K562 (cell line): ENCODE results near the gene VTN. TPM values are rescaled to one million over a fixed set of nuclear protein-coding genes. Genes with fewer than 3 reads are reported as not detected.

Experiments used
- ATAC-seq: fragments of 200-7000 bp; cut with Tn5 transposase; 3 replicates; pipeline ENCODE4 v1.9.1; 2020; ENCODE audit warnings: moderate library complexity
- BruUV-seq: library from RNA; stranded (reverse); fragments of 400-500 nt; replicated peaks from 2 replicates; lab custom pipeline; 2021; lab: Mats Ljungman, UMichigan
- CTCF ChIA-PET: fragments of 300-600 bp; formaldehyde crosslinking; extraction: SDS; loops from one replicate; lab custom pipeline; 2021; ENCODE audit warnings: low intra/inter-chr PET ratio; lab: Yijun Ruan, JAX
- POLR2A ChIA-PET: fragments of 300-600, 350-650 bp; sonication (Branson Sonifier 250); formaldehyde crosslinking; extraction: SDS; loops from one replicate; lab custom pipeline; 2021; ENCODE audit warnings: antibody characterized with exemption, inconsistent platforms; lab: Yijun Ruan, JAX
- DNase-seq, 4 experiments: peaks; one replicate each; pipeline versions ENCODE4 v3.0.0 to v3.0.0-alpha.2; 2011 to 2018; ENCODE audit warnings: low spot score in 3 of 4, mixed read lengths in 3 of 4; ENCODE audit errors: extremely low read depth in 1 of 4
- FAIRE-seq: peaks from 2 replicates; lab custom pipeline; 2011; peaks lifted over from hg19 to GRCh38; lab: Jason Lieb, UNC
- H2AFZ ChIP-seq: 2 replicates; pipeline ENCODE4 v1.6.0; 2011; ENCODE audit warnings: low read depth, low read length, control low read depth, inconsistent platforms
- H3K27ac ChIP-seq: fragments of 200-600 bp; 3 replicates; pipeline ENCODE4 v1.8.0; 2011; ENCODE audit warnings: low read depth, mild to moderate bottlenecking, control low read depth, inconsistent platforms, low read length, moderate library complexity, mixed read lengths; ENCODE audit errors: extremely low read depth
- H3K27me3 ChIP-seq, 2 experiments: fragments of 300-600 bp in 1 of 2; 2 replicates in 1 of 2; 3 replicates in 1 of 2; pipeline versions ENCODE4 v1.6.0 to v1.8.0; 2011; ENCODE audit warnings: inconsistent platforms in 2 of 2, low read length in 2 of 2, mild to moderate bottlenecking in 1 of 2, mixed read lengths in 1 of 2, moderate library complexity in 1 of 2; ENCODE audit not compliant: control insufficient read depth in 2 of 2, insufficient read depth in 2 of 2
- H3K36me3 ChIP-seq: fragments of 300-600 bp; 3 replicates; pipeline ENCODE4 v1.8.0; 2011; ENCODE audit warnings: mild to moderate bottlenecking, low read length, inconsistent platforms; ENCODE audit not compliant: control insufficient read depth, insufficient read depth
- H3K4me1 ChIP-seq, 2 experiments: fragments of 200-600 bp in 1 of 2; replicated peaks in 1 of 2; 2 replicates in 1 of 2; 3 replicates in 1 of 2; pipeline versions ENCODE4 v1.5.1 to v1.8.0; 2011; ENCODE audit warnings: inconsistent platforms in 2 of 2, low read length in 2 of 2, mild to moderate bottlenecking in 1 of 2, mixed read lengths in 1 of 2, moderate library complexity in 1 of 2; ENCODE audit not compliant: control insufficient read depth in 2 of 2, insufficient read depth in 2 of 2
- H3K4me2 ChIP-seq: 2 replicates; pipeline ENCODE4 v1.6.1; 2011; ENCODE audit warnings: low read length, control low read depth, inconsistent platforms, mixed read lengths; ENCODE audit not compliant: insufficient read depth
- H3K4me3 ChIP-seq: fragments of 200-600 bp; sonication (generic), shearing (Covaris generic); 2 replicates; pipeline ENCODE4 v1.5.1; 2016; ENCODE audit warnings: control low read depth, inconsistent platforms
- H3K79me2 ChIP-seq: fragments of 200-600 bp; 3 replicates; pipeline ENCODE4 v1.8.0; 2011; ENCODE audit warnings: low read length, inconsistent platforms; ENCODE audit not compliant: control insufficient read depth, insufficient read depth
- H3K9ac ChIP-seq, 2 experiments: 2 replicates each; pipeline versions ENCODE4 v1.6.0 to v1.6.1; 2011; ENCODE audit warnings: low read depth in 2 of 2, low read length in 2 of 2, control low read depth in 1 of 2, inconsistent platforms in 1 of 2, mild to moderate bottlenecking in 1 of 2, mixed read lengths in 1 of 2; ENCODE audit not compliant: insufficient read depth in 1 of 2
- H3K9me1 ChIP-seq: one replicate; pipeline ENCODE4 v1.6.0; 2011; ENCODE audit warnings: inconsistent platforms, mild to moderate bottlenecking, low read length, moderate library complexity; ENCODE audit not compliant: control insufficient read depth, insufficient read depth
- H3K9me3 ChIP-seq: replicated peaks from 2 replicates; pipeline ENCODE4 v1.5.1; 2011; ENCODE audit warnings: low read depth, low read length, inconsistent platforms; ENCODE audit not compliant: control insufficient read depth, insufficient read depth
- H4K20me1 ChIP-seq: replicated peaks from 2 replicates; pipeline ENCODE4 v1.6.1; 2011; ENCODE audit warnings: low read length, inconsistent platforms, mixed read lengths; ENCODE audit not compliant: control insufficient read depth, insufficient read depth
- ARID1B ChIP-seq: fragments of 450-650 bp; IDR thresholded peaks from 2 replicates; pipeline ENCODE4 v1.6.1; 2016; ENCODE audit warnings: antibody characterized with exemption, mild to moderate bottlenecking, inconsistent platforms
- BCL6 ChIP-seq: fragments of 250-450 bp; sonication (Bioruptor Pico); IDR thresholded peaks from 2 replicates; pipeline ENCODE4 v1.4.0; 2020
- CBFA2T3 ChIP-seq: fragments of 450-650 bp; IDR thresholded peaks from 2 replicates; pipeline ENCODE4 v1.6.1; 2017
- CTBP1 ChIP-seq: fragments of 450-650 bp; IDR thresholded peaks from 2 replicates; pipeline ENCODE4 v1.6.1; 2016; ENCODE audit warnings: borderline replicate concordance
- FOXA3 ChIP-seq, 2 experiments: fragments of 450-650 bp in 1 of 2; sonication (generic) in 1 of 2; formaldehyde crosslinking; IDR thresholded peaks in 1 of 2; conservative IDR thresholded peaks in 1 of 2; 2 replicates each; pipeline versions ENCODE4 v1.4.0 to v1.8.0; 2020 to 2022; ENCODE audit warnings: mild to moderate bottlenecking in 2 of 2, missing genetic modification reagents in 1 of 2
- NFATC3 ChIP-seq: fragments of 450-650 bp; IDR thresholded peaks from 2 replicates; pipeline ENCODE4 v1.6.1; 2017; ENCODE audit warnings: mild to moderate bottlenecking
- RBM17 ChIP-seq: fragments of 200-400 bp; formaldehyde crosslinking; IDR thresholded peaks from 2 replicates; pipeline ENCODE4 v1.6.1; 2017; ENCODE audit warnings: low read depth, mild to moderate bottlenecking, low read length, borderline replicate concordance
- SNIP1 ChIP-seq: fragments of 450-650 bp; IDR thresholded peaks from 2 replicates; pipeline ENCODE4 v1.7.1; 2017; ENCODE audit warnings: low read depth, mild to moderate bottlenecking
- ZNF444 ChIP-seq: fragments of 250-450 bp; sonication (Bioruptor Pico); IDR thresholded peaks from 2 replicates; pipeline ENCODE4 v1.4.0; 2020; ENCODE audit warnings: mild to moderate bottlenecking, moderate library complexity
- WGBS: fragments of 100-300 bp; shearing (Covaris generic); methylation state at CpG from one replicate; pipeline ENCODE4 v1.1.6; 2016; ENCODE audit warnings: low coverage, mixed read lengths; ENCODE audit not compliant: insufficient coverage; ENCODE audit errors: missing lambda C conversion rate; 5-methylcytosine and 5-hydroxymethylcytosine counted together
- in situ Hi-C: fragments of 300-500 bp; cut with MboI; formaldehyde crosslinking; loops from 4 replicates; pipeline ENCODE4 v1.15.0; 2018; ENCODE audit warnings: inconsistent platforms, mixed read lengths
- intact Hi-C: fragments of 100-400 bp; cut with micrococcal nuclease; formaldehyde crosslinking; loops from 2 replicates; pipeline ENCODE4 v1.14.2; 2022
- polyA plus RNA-seq, 8 experiments: library from polyadenylated mRNA; depleted of rRNA in 4 of 8; stranded (reverse) in 5 of 8; unstranded in 3 of 8; fragments of >200 nt; fragmentation: Nextera tagmentation in 2 of 8; fragmentation: Illumina TruSeq in 1 of 8; extraction: Ambion mirVana in 2 of 8; extraction: Trizol in 1 of 8; gene quantifications; 2 replicates each; pipeline versions ENCODE4 v1.2.1 to v1.2.3, GENCODE V29; 2011 to 2014; ENCODE audit warnings: inconsistent platforms in 1 of 8, missing spikeins in 1 of 8
- total RNA-seq, 7 experiments: library from RNA; depleted of rRNA in 6 of 7; stranded (reverse); fragments of >200 nt in 6 of 7; fragmentation: Illumina TruSeq in 2 of 7; extraction: Trizol in 2 of 7; gene quantifications; 2 replicates each; pipeline versions ENCODE4 v1.2.1 to v1.2.3, GENCODE V29; 2011 to 2021; ENCODE audit warnings: low replicate concordance in 1 of 7
- TF ChIP-seq, protein P1 (sequence below): fragments of 200-800 bp; sonication (Bioruptor generic); IDR thresholded peaks from 2 replicates; pipeline ENCODE4 v1.6.1; 2017; ENCODE audit warnings: missing genetic modification characterization, missing compliant biosample characterization
- TF ChIP-seq, protein P2 (sequence below): fragments of 450-650 bp; formaldehyde crosslinking; IDR thresholded peaks from 2 replicates; pipeline ENCODE4 v1.4.0; 2020; ENCODE audit warnings: mild to moderate bottlenecking, mixed read lengths
- TF ChIP-seq, protein P3 (sequence below), 3 experiments: fragments of 200-800 bp in 1 of 3; sonication (Bioruptor generic) in 1 of 3; sonication (generic) in 1 of 3; formaldehyde crosslinking in 1 of 3; IDR thresholded peaks; 2 replicates each; pipeline versions ENCODE4 v1.6.1 to v1.8.0; 2016 to 2022; ENCODE audit warnings: mild to moderate bottlenecking in 2 of 3, missing compliant biosample characterization in 2 of 3, missing genetic modification characterization in 2 of 3, missing genetic modification reagents in 1 of 3
- TF ChIP-seq, protein P4 (sequence below): sonication (generic); formaldehyde crosslinking; IDR thresholded peaks from 2 replicates; pipeline ENCODE4 v1.9.0; 2022; ENCODE audit warnings: mild to moderate bottlenecking, missing genetic modification reagents

Gene VTN
- total and polyA plus RNA-seq, 9 of the 15 experiments (the other 6 are each of a cell fraction or from before 2014, with no cell fraction given): 0.13 to 1.0 (median 0.29) TPM; not detected in 1

DNA sequence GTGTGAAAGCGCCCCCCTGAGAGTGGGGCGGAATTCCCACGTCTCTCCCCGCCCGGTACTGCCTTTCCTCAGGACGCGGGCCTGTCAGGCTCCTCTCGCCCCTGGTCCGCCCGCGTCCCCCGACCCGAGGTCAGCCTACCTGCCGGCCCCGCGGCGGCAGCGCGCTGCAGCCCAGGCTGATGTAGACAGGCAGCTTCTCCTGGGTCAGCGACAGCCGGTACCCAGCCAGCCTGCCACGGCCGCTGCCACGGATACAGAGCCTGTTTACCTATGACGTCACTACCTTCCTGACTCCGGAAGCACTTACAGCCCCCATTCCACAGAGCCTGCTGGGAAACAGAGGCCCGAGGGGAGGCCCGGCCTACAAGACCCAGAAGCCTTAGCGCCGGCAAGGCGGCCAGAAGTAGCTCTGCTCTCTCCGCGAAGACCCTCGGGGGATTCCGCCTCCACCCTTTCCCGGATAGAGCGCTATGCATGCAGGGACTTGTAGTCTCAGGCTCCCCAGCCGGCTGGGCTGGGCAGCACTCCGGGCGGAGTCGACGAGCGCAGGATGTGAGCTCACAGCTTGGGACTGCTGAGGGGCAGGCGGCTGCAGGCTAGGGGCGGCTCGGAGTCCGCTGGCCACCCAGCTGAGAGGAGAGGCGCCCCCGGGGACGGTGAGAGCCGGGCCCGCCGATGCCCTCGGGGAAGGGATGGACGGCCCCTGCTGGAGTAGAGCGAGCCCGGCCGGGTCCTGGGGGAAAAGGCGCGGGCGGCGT, 34.7 kb downstream of the VTN start, which contains the start of the genes IFT20 and TNFAIP1 (continued):
- no peak for TF ChIP-seq RBM17
- TF ChIP-seq, protein P1, sequence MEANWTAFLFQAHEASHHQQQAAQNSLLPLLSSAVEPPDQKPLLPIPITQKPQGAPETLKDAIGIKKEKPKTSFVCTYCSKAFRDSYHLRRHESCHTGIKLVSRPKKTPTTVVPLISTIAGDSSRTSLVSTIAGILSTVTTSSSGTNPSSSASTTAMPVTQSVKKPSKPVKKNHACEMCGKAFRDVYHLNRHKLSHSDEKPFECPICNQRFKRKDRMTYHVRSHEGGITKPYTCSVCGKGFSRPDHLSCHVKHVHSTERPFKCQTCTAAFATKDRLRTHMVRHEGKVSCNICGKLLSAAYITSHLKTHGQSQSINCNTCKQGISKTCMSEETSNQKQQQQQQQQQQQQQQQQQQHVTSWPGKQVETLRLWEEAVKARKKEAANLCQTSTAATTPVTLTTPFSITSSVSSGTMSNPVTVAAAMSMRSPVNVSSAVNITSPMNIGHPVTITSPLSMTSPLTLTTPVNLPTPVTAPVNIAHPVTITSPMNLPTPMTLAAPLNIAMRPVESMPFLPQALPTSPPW (CRISPR knock-in tag): peak; percentile 90

DNA sequence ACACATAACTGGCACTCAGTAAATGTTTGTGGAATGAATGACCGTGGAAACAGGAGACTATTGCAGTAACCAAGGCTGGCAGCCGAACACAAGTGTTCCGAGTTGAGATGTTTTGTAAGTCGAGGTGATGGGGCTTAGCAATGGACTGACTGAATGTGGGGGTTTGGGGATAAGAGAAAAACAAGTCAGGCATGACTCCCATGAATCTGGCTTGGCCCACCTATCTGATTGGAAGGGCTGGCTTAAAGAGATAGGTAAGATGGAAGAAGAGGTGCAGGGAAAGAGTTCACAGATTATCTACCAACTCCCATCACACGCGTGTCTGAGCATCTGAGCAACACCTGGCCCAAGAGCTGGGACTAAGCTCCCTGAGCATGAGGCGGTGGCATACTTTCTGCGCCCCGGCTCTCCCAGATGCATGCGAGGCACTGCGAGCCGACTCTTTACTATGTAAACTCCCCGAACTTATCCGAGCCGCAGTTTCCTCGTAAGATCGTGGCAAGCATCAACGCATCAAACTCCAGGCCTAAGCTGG, 35.4 kb downstream of the VTN start:
- Histone ChIP-seq H3K9me3 (no peaks in the 10 kb centered on the region), H3K27ac (peak overlapping the region; percentile 27; the same call in 2 of the 3 replicates), H2AFZ (peak overlapping the region; percentile 88), H4K20me1 (peaks cover 14% of the 10 kb centered on the region), H3K4me1 (peaks cover 19 to 20% of the 10 kb centered on the region in 2 experiments; a peak in 4 of 5 replicates), H3K4me3 (peak overlapping the region; percentile 95), H3K79me2 (peaks cover 33% of the 10 kb centered on the region), H3K27me3 (no peaks in the 10 kb centered on the region), H3K4me2 (peak overlapping the region; percentile 98), H3K9me1 (no peaks in the 10 kb centered on the region), H3K9ac (peak overlapping the region; percentile 75 to 92), H3K36me3 (peaks cover 20% of the 10 kb centered on the region; the same call in 2 of the 3 replicates)
- no peak for DNase-seq
- ChIA-PET CTCF (no interaction called here), POLR2A (interaction anchor here (0.7 to 6.5 kb wide), 15 partner anchors 9 to 129 kb away, joined by 3 to 62 read pairs (median 5); partner anchors contain the start of genes POLDIP2 and TMEM97)
- in situ Hi-C loops (no loop called here), intact Hi-C loops (loop anchor here (2.0 kb wide), 1 partner anchor 16 kb away; the partner anchor contains the start of gene TMEM97)
- no peak for FAIRE-seq
- no peak for ATAC-seq
- BruUV-seq: TSS peak; percentile 44
- WGBS: 2% methylated on average over 18 of the region's 18 CpGs
- TF ChIP-seq, protein P2, sequence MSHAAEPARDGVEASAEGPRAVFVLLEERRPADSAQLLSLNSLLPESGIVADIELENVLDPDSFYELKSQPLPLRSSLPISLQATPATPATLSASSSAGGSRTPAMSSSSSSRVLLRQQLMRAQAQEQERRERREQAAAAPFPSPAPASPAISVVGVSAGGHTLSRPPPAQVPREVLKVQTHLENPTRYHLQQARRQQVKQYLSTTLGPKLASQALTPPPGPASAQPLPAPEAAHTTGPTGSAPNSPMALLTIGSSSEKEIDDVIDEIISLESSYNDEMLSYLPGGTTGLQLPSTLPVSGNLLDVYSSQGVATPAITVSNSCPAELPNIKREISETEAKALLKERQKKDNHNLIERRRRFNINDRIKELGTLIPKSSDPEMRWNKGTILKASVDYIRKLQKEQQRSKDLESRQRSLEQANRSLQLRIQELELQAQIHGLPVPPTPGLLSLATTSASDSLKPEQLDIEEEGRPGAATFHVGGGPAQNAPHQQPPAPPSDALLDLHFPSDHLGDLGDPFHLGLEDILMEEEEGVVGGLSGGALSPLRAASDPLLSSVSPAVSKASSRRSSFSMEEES (CRISPR knock-in tag): no peak
- no peak for TF ChIP-seq FOXA3 (CRISPR knock-in tag; conservative IDR thresholded peaks at IDR 0.05 in 1 of 2, IDR thresholded peaks at IDR 0.05 in 1 of 2)
- TF ChIP-seq CTBP1: 0 out of 2 replicates have a peak, but pooled peaks have one; percentile 24
- TF ChIP-seq, protein P3, sequence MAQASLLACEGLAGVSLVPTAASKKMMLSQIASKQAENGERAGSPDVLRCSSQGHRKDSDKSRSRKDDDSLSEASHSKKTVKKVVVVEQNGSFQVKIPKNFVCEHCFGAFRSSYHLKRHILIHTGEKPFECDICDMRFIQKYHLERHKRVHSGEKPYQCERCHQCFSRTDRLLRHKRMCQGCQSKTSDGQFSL (CRISPR knock-in tag; IDR thresholded peaks at IDR 0.05): no peak
- TF ChIP-seq, protein P3 (tag; IDR thresholded peaks at IDR 0.05): no peak
- TF ChIP-seq BCL6 (CRISPR knock-in tag): no peak
- TF ChIP-seq, protein P4, sequence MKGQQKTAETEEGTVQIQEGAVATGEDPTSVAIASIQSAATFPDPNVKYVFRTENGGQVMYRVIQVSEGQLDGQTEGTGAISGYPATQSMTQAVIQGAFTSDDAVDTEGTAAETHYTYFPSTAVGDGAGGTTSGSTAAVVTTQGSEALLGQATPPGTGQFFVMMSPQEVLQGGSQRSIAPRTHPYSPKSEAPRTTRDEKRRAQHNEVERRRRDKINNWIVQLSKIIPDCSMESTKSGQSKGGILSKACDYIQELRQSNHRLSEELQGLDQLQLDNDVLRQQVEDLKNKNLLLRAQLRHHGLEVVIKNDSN (CRISPR knock-in tag): no peak
- peak; percentile 18; the same call in 1 of the 2 replicates for TF ChIP-seq ARID1B
- peak; percentile 88 for TF ChIP-seq NFATC3
- TF ChIP-seq CBFA2T3: peak; percentile 51
- peak; percentile 39; the same call in 1 of the 2 replicates for TF ChIP-seq SNIP1
- TF ChIP-seq ZNF444: no peak
